Fibroblast of lung (primary cell): ENCODE measurements around the gene NTPCR. TPM values are rescaled to one million over a fixed set of nuclear protein-coding genes. Genes with fewer than 3 reads are reported as not detected.

Source experiments
- DNase-seq, 2 donors: peaks; one replicate each; pipeline versions ENCODE4 v3.0.0 to v3.0.0-alpha.2; 2010; ENCODE audit warnings: low read depth in 2 of 2
- H2AFZ ChIP-seq: 2 replicates; pipeline ENCODE4 v1.5.1; 2012; ENCODE audit warnings: low read length, control low read depth, inconsistent platforms
- H3K27ac ChIP-seq: 2 replicates; pipeline ENCODE4 v1.5.1; 2011; ENCODE audit warnings: low read length, control low read depth; ENCODE audit not compliant: insufficient read depth
- H3K27me3 ChIP-seq: 2 replicates; pipeline ENCODE4 v1.5.1; 2011; ENCODE audit warnings: mild to moderate bottlenecking, low read length; ENCODE audit not compliant: control insufficient read depth, insufficient read depth
- H3K36me3 ChIP-seq: 2 replicates; pipeline ENCODE4 v1.5.1; 2011; ENCODE audit warnings: low read length; ENCODE audit not compliant: control insufficient read depth, insufficient read depth
- H3K4me1 ChIP-seq: 2 replicates; pipeline ENCODE4 v1.5.1; 2011; ENCODE audit warnings: low read length; ENCODE audit not compliant: control insufficient read depth, insufficient read depth; ENCODE audit errors: extremely low read depth
- H3K4me2 ChIP-seq: 2 replicates; pipeline ENCODE4 v1.5.1; 2011; ENCODE audit warnings: low read length, control low read depth; ENCODE audit not compliant: insufficient read depth; ENCODE audit errors: extremely low read depth
- H3K4me3 ChIP-seq, 4 experiments: fragments of 200-600 bp in 1 of 4; sonication (generic) in 1 of 4; replicated peaks in 1 of 4; 2 replicates each; pipeline ENCODE4 v1.5.1; 2011 to 2016; ENCODE audit warnings: low read length in 4 of 4, low read depth in 3 of 4, mild to moderate bottlenecking in 3 of 4, control low read depth in 2 of 4, inconsistent platforms in 1 of 4, mixed read lengths in 1 of 4; ENCODE audit not compliant: insufficient read depth in 1 of 4; ENCODE audit errors: control extremely low read depth in 1 of 4
- H3K79me2 ChIP-seq: 2 replicates; pipeline ENCODE4 v1.5.1; 2012; ENCODE audit warnings: mild to moderate bottlenecking, low read length, inconsistent platforms; ENCODE audit not compliant: control insufficient read depth, insufficient read depth
- H3K9ac ChIP-seq: 2 replicates; pipeline ENCODE4 v1.5.1; 2011; ENCODE audit warnings: mild to moderate bottlenecking, low read length, control low read depth; ENCODE audit not compliant: insufficient read depth
- H3K9me3 ChIP-seq: 2 replicates; pipeline ENCODE4 v1.5.1; 2012; ENCODE audit warnings: low read depth, low read length; ENCODE audit not compliant: control insufficient read depth, insufficient read depth
- H4K20me1 ChIP-seq: 2 replicates; pipeline ENCODE4 v1.5.1; 2011; ENCODE audit warnings: low read length; ENCODE audit not compliant: control insufficient read depth, insufficient read depth; ENCODE audit errors: extremely low read depth
- EZH2 ChIP-seq: IDR thresholded peaks from 2 replicates; pipeline ENCODE4 v1.5.1; 2012; ENCODE audit warnings: low read length, control low read depth, mild to moderate bottlenecking; ENCODE audit errors: missing control alignments
- polyA plus RNA-seq, 2 donors: library from polyadenylated mRNA; depleted of rRNA in 1 of 2; stranded (reverse) in 1 of 2; unstranded in 1 of 2; fragments of >200 nt; gene quantifications; 2 replicates each; pipeline ENCODE4 v1.2.1, GENCODE V29; 2011 to 2012; ENCODE audit warnings: missing spikeins in 1 of 2
- total RNA-seq: library from RNA; depleted of rRNA; stranded (reverse); fragments of >200 nt; gene quantifications from 2 replicates; pipeline ENCODE4 v1.2.1, GENCODE V29; 2014
- TF ChIP-seq, protein P1 (sequence below), 2 donors: IDR thresholded peaks in 1 of 2; conservative IDR thresholded peaks in 1 of 2; 1 replicate in 1 of 2; 2 replicates in 1 of 2; pipeline ENCODE4 v1.5.1; 2011 to 2012; ENCODE audit warnings: low read length in 2 of 2, control low read depth in 1 of 2, inconsistent platforms in 1 of 2, low read depth in 1 of 2, mild to moderate bottlenecking in 1 of 2

The NTPCR gene
- total and polyA plus RNA-seq, 2 donors (not counting 1 experiment from before 2014, with no cell fraction given): 23.0 to 27.9 TPM

DNA sequence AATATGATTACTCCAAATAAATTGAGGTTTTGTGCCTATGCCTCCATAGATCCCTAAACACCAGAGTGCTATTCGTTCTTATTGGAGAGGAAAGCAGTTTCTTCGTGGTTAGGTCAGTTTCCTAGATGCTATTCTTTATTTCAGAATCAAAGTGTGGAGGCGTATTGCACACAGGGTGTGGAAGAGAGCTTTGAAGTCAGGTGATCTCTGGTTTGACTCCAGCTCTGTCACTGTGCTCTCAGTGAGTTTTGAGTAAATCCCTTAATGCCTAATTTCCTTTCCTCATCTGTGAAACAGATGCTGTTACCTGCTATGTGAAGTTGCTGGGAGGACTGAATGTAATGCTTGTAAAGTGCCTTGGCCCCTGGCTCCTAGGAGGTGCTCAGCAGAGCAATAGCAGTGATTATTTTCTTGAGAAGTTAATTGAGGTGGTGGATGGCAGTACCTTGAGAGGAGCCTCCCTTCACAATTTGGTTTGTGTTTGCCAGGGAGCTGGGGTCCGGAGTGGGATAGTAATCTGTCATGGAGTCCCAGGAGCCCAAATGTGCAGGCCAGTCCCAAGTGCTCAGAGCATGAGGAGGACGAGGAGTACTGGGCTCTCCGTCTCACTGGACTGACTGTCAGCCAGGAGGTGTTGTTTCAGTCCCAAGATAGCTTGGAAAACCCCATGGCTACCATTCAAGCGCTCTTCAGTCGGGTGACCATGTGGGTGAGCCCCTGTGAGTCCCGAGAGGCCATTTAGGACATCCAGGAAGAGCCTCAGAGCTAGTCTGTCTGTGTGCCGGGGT, 14.9 kb downstream of the NTPCR start:
- Histone ChIP-seq H3K9me3 (no peaks in the 10 kb centered on the region), H3K27me3 (no peaks in the 10 kb centered on the region), H3K4me2 (no peak overlapping the region), H3K36me3 (no peaks in the 10 kb centered on the region), H3K27ac (no peak overlapping the region), H3K79me2 (no peaks in the 10 kb centered on the region), H4K20me1 (no peaks in the 10 kb centered on the region), H3K4me1 (peaks cover 4% of the 10 kb centered on the region), H2AFZ (no peak overlapping the region), H3K4me3 (no peak overlapping the region), H3K9ac (no peak overlapping the region)
- DNase-seq: no peak
- TF ChIP-seq EZH2: no peak
- TF ChIP-seq, protein P1, sequence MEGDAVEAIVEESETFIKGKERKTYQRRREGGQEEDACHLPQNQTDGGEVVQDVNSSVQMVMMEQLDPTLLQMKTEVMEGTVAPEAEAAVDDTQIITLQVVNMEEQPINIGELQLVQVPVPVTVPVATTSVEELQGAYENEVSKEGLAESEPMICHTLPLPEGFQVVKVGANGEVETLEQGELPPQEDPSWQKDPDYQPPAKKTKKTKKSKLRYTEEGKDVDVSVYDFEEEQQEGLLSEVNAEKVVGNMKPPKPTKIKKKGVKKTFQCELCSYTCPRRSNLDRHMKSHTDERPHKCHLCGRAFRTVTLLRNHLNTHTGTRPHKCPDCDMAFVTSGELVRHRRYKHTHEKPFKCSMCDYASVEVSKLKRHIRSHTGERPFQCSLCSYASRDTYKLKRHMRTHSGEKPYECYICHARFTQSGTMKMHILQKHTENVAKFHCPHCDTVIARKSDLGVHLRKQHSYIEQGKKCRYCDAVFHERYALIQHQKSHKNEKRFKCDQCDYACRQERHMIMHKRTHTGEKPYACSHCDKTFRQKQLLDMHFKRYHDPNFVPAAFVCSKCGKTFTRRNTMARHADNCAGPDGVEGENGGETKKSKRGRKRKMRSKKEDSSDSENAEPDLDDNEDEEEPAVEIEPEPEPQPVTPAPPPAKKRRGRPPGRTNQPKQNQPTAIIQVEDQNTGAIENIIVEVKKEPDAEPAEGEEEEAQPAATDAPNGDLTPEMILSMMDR (conservative IDR thresholded peaks at IDR 0.05 in 1 of 2, IDR thresholded peaks at IDR 0.05 in 1 of 2; ENCODE audit: low read depth in 1 of 2, low read length in 2 of 2): no peak

DNA sequence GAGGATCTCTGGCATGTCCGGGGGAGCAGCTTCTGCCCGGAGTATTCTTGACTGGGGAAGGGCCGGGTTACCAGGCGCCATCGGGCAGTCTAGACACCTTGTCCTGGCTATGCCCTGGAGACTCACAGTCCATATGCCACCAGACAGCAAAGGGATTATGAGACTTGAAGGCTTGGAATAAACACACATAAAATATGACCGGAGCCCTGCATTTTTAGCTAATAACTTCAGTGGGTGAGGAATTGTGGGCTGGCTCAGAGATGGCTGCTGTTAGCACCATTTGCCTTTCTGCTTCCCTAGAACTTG, 15.5 kb downstream of the NTPCR start:
- TF ChIP-seq, protein P1 (conservative IDR thresholded peaks at IDR 0.05 in 1 of 2, IDR thresholded peaks at IDR 0.05 in 1 of 2; ENCODE audit: low read depth in 1 of 2, low read length in 2 of 2): no peak
- TF ChIP-seq EZH2: no peak
- H3K4me1 ChIP-seq: peaks cover 4% of the 10 kb centered on the region
- no peaks in the 10 kb centered on the region for H3K36me3 ChIP-seq
- no peak for DNase-seq
- no peaks in the 10 kb centered on the region for H3K79me2 ChIP-seq
- H3K27me3 ChIP-seq: no peaks in the 10 kb centered on the region
- no peak overlapping the region for H3K4me3 ChIP-seq
- H3K4me2 ChIP-seq: no peak overlapping the region
- no peak overlapping the region for H2AFZ ChIP-seq
- H3K9ac ChIP-seq: no peak overlapping the region
- no peaks in the 10 kb centered on the region for H4K20me1 ChIP-seq
- no peak overlapping the region for H3K27ac ChIP-seq
- H3K9me3 ChIP-seq: no peaks in the 10 kb centered on the region

DNA sequence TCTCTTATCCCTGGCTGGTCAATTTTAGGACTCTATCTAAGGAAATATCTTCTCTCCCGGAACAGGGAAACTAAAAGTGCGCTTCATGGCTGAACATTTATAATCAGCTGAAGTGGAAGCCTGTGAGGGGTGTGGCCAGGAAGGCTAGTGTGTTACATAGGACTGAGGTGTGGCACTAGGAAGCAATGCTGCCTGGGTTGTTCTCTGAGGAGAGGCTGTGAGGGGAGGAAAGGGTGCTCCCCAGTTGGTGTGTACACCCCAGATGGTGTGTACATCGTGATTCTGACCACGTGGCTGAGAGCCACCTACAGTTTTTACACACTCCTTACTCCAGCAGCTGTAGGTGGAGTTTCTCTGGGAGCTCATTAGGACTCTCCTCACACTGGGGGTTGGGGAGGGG, 16.3 kb downstream of the NTPCR start:
- DNase-seq: no peak
- TF ChIP-seq EZH2: no peak
- TF ChIP-seq, protein P1 (conservative IDR thresholded peaks at IDR 0.05 in 1 of 2, IDR thresholded peaks at IDR 0.05 in 1 of 2; ENCODE audit: low read depth in 1 of 2, low read length in 2 of 2): no peak
- Histone ChIP-seq H3K4me1 (peaks cover 4% of the 10 kb centered on the region), H3K79me2 (no peaks in the 10 kb centered on the region), H2AFZ (no peak overlapping the region), H3K27ac (no peak overlapping the region), H3K9ac (no peak overlapping the region), H3K27me3 (no peaks in the 10 kb centered on the region), H4K20me1 (no peaks in the 10 kb centered on the region), H3K4me2 (no peak overlapping the region), H3K9me3 (no peaks in the 10 kb centered on the region), H3K4me3 (no peak overlapping the region), H3K36me3 (no peaks in the 10 kb centered on the region)
